Endothelial cell of umbilical vein (primary cell): Measurements from ENCODE around the gene SLC24A3. TPM values are rescaled to one million over a fixed set of nuclear protein-coding genes. Genes with fewer than 3 reads are reported as not detected.

ENCODE experiments used
- BruUV-seq: library from RNA; stranded (reverse); fragments of 400-500 nt; replicated peaks from 2 replicates; lab custom pipeline; 2021; lab: Mats Ljungman, UMichigan
- CTCF ChIA-PET: fragments of 300-600, 350-600 bp; sonication (Branson Sonifier 250); formaldehyde crosslinking; loops from one replicate; lab custom pipeline; 2021; ENCODE audit warnings: antibody characterized with exemption, inconsistent platforms; lab: Charles Lee
- POLR2A ChIA-PET: fragments of 300-600, 350-600 bp; sonication (Branson Sonifier 250); formaldehyde crosslinking; loops from one replicate; lab custom pipeline; 2021; ENCODE audit warnings: antibody characterized with exemption, inconsistent platforms; lab: Charles Lee
- DNase-seq: peaks from one replicate; pipeline ENCODE4 v3.0.0-alpha.2; 2011; ENCODE audit warnings: low read depth, low spot score
- FAIRE-seq: peaks from 2 replicates; lab custom pipeline; 2011; peaks lifted over from hg19 to GRCh38; lab: Jason Lieb, UNC
- H2AFZ ChIP-seq: 2 replicates; pipeline ENCODE4 v1.6.0; 2012; ENCODE audit warnings: low read depth, low read length, control low read depth, inconsistent platforms
- H3K27ac ChIP-seq: 2 replicates; pipeline ENCODE4 v1.5.1; 2011; ENCODE audit warnings: low read depth, mild to moderate bottlenecking, control low read depth, low read length, moderate library complexity; ENCODE audit not compliant: insufficient read depth
- H3K27me3 ChIP-seq, 2 experiments: 2 replicates each; pipeline versions ENCODE4 v1.6.0 to v1.6.1; 2011; ENCODE audit warnings: low read length in 2 of 2, mixed read lengths in 1 of 2; ENCODE audit not compliant: control insufficient read depth in 2 of 2, insufficient read depth in 2 of 2
- H3K36me3 ChIP-seq, 2 experiments: 2 replicates in 1 of 2; 3 replicates in 1 of 2; pipeline ENCODE4 v1.5.1; 2011; ENCODE audit warnings: low read length in 2 of 2, mild to moderate bottlenecking in 1 of 2, moderate library complexity in 1 of 2; ENCODE audit not compliant: control insufficient read depth in 2 of 2, insufficient read depth in 2 of 2; ENCODE audit errors: extremely low read depth in 1 of 2
- H3K4me1 ChIP-seq: 3 replicates; pipeline ENCODE4 v1.5.1; 2011; ENCODE audit warnings: mild to moderate bottlenecking, low read length; ENCODE audit not compliant: control insufficient read depth, insufficient read depth; ENCODE audit errors: extremely low read depth
- H3K4me2 ChIP-seq: 2 replicates; pipeline ENCODE4 v1.6.1; 2011; ENCODE audit warnings: low read length, control low read depth, mixed read lengths; ENCODE audit not compliant: insufficient read depth
- H3K4me3 ChIP-seq, 3 experiments: fragments of 200-600 bp in 1 of 3; sonication (generic), shearing (Covaris generic) in 1 of 3; replicated peaks in 1 of 3; 2 replicates each; pipeline ENCODE4 v1.5.1; 2011 to 2016; ENCODE audit warnings: control low read depth in 3 of 3, low read length in 3 of 3, mild to moderate bottlenecking in 2 of 3, inconsistent platforms in 1 of 3, low read depth in 1 of 3, moderate library complexity in 1 of 3; ENCODE audit not compliant: insufficient read depth in 1 of 3
- H3K79me2 ChIP-seq: 2 replicates; pipeline ENCODE4 v1.6.0; 2012; ENCODE audit warnings: low read length, inconsistent platforms; ENCODE audit not compliant: control insufficient read depth, insufficient read depth
- H3K9ac ChIP-seq: replicated peaks from 2 replicates; pipeline ENCODE3; 2011; ENCODE audit warnings: low read length, control low read depth; ENCODE audit not compliant: insufficient read depth; ENCODE audit errors: extremely low read depth
- H3K9me1 ChIP-seq: replicated peaks from 3 replicates; pipeline ENCODE4 v1.6.0; 2011; ENCODE audit warnings: mild to moderate bottlenecking, low read length; ENCODE audit not compliant: control insufficient read depth, insufficient read depth; ENCODE audit errors: extremely low read depth
- H3K9me3 ChIP-seq: replicated peaks from 2 replicates; pipeline ENCODE4 v1.5.1; 2012; ENCODE audit warnings: low read length, inconsistent platforms; ENCODE audit not compliant: control insufficient read depth, insufficient read depth
- H4K20me1 ChIP-seq: replicated peaks from 2 replicates; pipeline ENCODE3; 2011; ENCODE audit warnings: mild to moderate bottlenecking, low read length; ENCODE audit not compliant: control insufficient read depth, insufficient read depth; ENCODE audit errors: extremely low read depth
- CTCF ChIP-seq, 2 donors: IDR thresholded peaks; 1 replicate in 1 of 2; 2 replicates in 1 of 2; pipeline ENCODE4 v1.5.1; 2011; ENCODE audit warnings: low read length in 2 of 2, mild to moderate bottlenecking in 2 of 2, moderate library complexity in 2 of 2, control low read depth in 1 of 2, inconsistent platforms in 1 of 2, low read depth in 1 of 2; ENCODE audit not compliant: insufficient read depth in 1 of 2; ENCODE audit errors: extremely low read depth in 1 of 2
- EZH2 ChIP-seq: IDR thresholded peaks from 2 replicates; pipeline ENCODE4 v1.6.1; 2012; ENCODE audit warnings: borderline replicate concordance, low read depth, mild to moderate bottlenecking, moderate library complexity, low read length, inconsistent platforms; ENCODE audit not compliant: severe bottlenecking
- FOS ChIP-seq: IDR thresholded peaks from 2 replicates; pipeline ENCODE4 v1.6.1; 2011; ENCODE audit warnings: mild to moderate bottlenecking, low read length, moderate library complexity, borderline replicate concordance; ENCODE audit not compliant: insufficient read depth
- GATA2 ChIP-seq: IDR thresholded peaks from 2 replicates; pipeline ENCODE4 v1.7.0; 2011; ENCODE audit warnings: low read depth, mild to moderate bottlenecking, moderate library complexity, mixed read lengths, low read length; ENCODE audit not compliant: insufficient read length, insufficient read depth
- JUN ChIP-seq: IDR thresholded peaks from 2 replicates; pipeline ENCODE4 v1.6.1; 2011; ENCODE audit warnings: borderline replicate concordance, low read depth; ENCODE audit not compliant: insufficient read length, insufficient read depth
- MYC ChIP-seq: IDR thresholded peaks from one replicate; pipeline ENCODE4 v1.6.1; 2011; ENCODE audit warnings: mild to moderate bottlenecking, low read depth, low read length
- POLR2A ChIP-seq: IDR thresholded peaks from 2 replicates; pipeline ENCODE4 v1.6.1; 2012; ENCODE audit warnings: low read depth, mild to moderate bottlenecking, control low read depth, low read length
- POLR2AphosphoS5 ChIP-seq: IDR thresholded peaks from 2 replicates; pipeline ENCODE4 v1.6.1; 2012; ENCODE audit warnings: low read depth, mild to moderate bottlenecking, control low read depth, low read length, moderate library complexity; ENCODE audit not compliant: insufficient read depth
- dilution Hi-C: fragments of 300-500 bp; cut with MboI; formaldehyde crosslinking; loops from one replicate; pipeline ENCODE4 v1.15.0; 2019; ENCODE audit warnings: low sequenced_read_pairs; ENCODE audit not compliant: extremely low pct_ligation_motif_present
- intact Hi-C: fragments of 100-400 bp; cut with micrococcal nuclease; formaldehyde crosslinking; loops from one replicate; pipeline ENCODE4 v1.10.0; 2022
- polyA plus RNA-seq, 4 experiments: library from polyadenylated mRNA; depleted of rRNA in 3 of 4; stranded (reverse) in 3 of 4; unstranded in 1 of 4; fragments of >200 nt; gene quantifications; 2 replicates each; pipeline versions ENCODE4 v1.2.1 to v1.2.3, GENCODE V29; 2011 to 2012; ENCODE audit warnings: missing spikeins in 1 of 4
- total RNA-seq: library from RNA; stranded (reverse); gene quantifications from 2 replicates; pipeline ENCODE4 v1.2.3, GENCODE V29; 2021
- TF ChIP-seq, protein P1 (sequence below): IDR thresholded peaks from 2 replicates; pipeline ENCODE4 v1.6.1; 2011; ENCODE audit not compliant: insufficient read depth, insufficient read length

The SLC24A3 gene
- total and polyA plus RNA-seq, 2 donors (not counting 3 experiments of a cell fraction or from before 2014, with no cell fraction given) = not detected

GRCh38 chr20:19449051-19449450, 236.6 kb downstream of the SLC24A3 start:
- ChIA-PET CTCF (no interaction called here), POLR2A (no interaction called here)
- Histone ChIP-seq H3K9me3 (no peaks in the 10 kb centered on the region), H4K20me1 (no peaks in the 10 kb centered on the region), H3K4me3 (no peak overlapping the region), H3K27me3 (no peaks in the 10 kb centered on the region), H3K9me1 (no peaks in the 10 kb centered on the region), H2AFZ (no peak overlapping the region), H3K27ac (no peak overlapping the region), H3K36me3 (no peaks in the 10 kb centered on the region), H3K4me2 (no peak overlapping the region), H3K4me1 (no peaks in the 10 kb centered on the region), H3K79me2 (no peaks in the 10 kb centered on the region), H3K9ac (no peak overlapping the region)
- FAIRE-seq (no peak), DNase-seq (no peak)
- intact Hi-C loops = no loop called here
- TF ChIP-seq, protein P1, sequence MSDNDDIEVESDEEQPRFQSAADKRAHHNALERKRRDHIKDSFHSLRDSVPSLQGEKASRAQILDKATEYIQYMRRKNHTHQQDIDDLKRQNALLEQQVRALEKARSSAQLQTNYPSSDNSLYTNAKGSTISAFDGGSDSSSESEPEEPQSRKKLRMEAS = no peak
- TF ChIP-seq JUN = no peak
- no peak for TF ChIP-seq MYC
- TF ChIP-seq POLR2AphosphoS5 = no peak
- no peak for TF ChIP-seq GATA2
- TF ChIP-seq CTCF (IDR thresholded peaks at IDR 0.05; ENCODE audit: extremely low read depth in 1 of 2, insufficient read depth in 1 of 2, low read depth in 1 of 2, low read length in 2 of 2) = no peak
- TF ChIP-seq POLR2A = no peak
- TF ChIP-seq EZH2 = no peak
- no peak for TF ChIP-seq FOS
- dilution Hi-C loops = no loop called here
- BruUV-seq = no TSS peak
